Muscle of leg (tissue), 11 donors: ENCODE measurements around the gene CDK5. TPM values are rescaled to one million over a fixed set of nuclear protein-coding genes. Genes with fewer than 3 reads are reported as not detected.

ENCODE experiments used
- DNase-seq: peaks from one replicate; pipeline ENCODE4 v3.0.0; 2013
- H3K27ac ChIP-seq: one replicate; pipeline ENCODE4 v1.5.1; 2013; ENCODE audit warnings: mild to moderate bottlenecking, low read length, control low read depth
- H3K27me3 ChIP-seq: one replicate; pipeline ENCODE4 v1.6.1; 2013; ENCODE audit warnings: low read length; ENCODE audit not compliant: control insufficient read depth, insufficient read depth
- H3K36me3 ChIP-seq: one replicate; pipeline ENCODE4 v1.6.1; 2013; ENCODE audit warnings: low read length; ENCODE audit not compliant: control insufficient read depth, insufficient read depth
- H3K4me1 ChIP-seq: one replicate; pipeline ENCODE4 v1.6.1; 2013; ENCODE audit warnings: low read length; ENCODE audit not compliant: control insufficient read depth, insufficient read depth
- H3K4me3 ChIP-seq: one replicate; pipeline ENCODE4 v1.5.1; 2013; ENCODE audit warnings: low read length, control low read depth
- H3K9me3 ChIP-seq: replicated peaks from 2 replicates; pipeline ENCODE4 v1.6.1; 2013; ENCODE audit warnings: low read depth, low read length; ENCODE audit not compliant: control insufficient read depth
- WGBS: methylation state at CpG from one replicate; pipeline ENCODE4 v1.1.5; 2013; ENCODE audit warnings: missing lambda C conversion rate; ENCODE audit not compliant: insufficient coverage; 5-methylcytosine and 5-hydroxymethylcytosine counted together
- polyA plus RNA-seq, 8 donors: library from polyadenylated mRNA; unstranded; fragments of 120-200 nt; gene quantifications; one replicate each; pipeline versions ENCODE4 v1.2.1 to v1.2.3, GENCODE V29; 2013; ENCODE audit warnings: inconsistent platforms in 1 of 8, low replicate concordance in 1 of 8; ENCODE audit not compliant: insufficient read length in 8 of 8, insufficient read depth in 1 of 8
- total RNA-seq: library from RNA; stranded (reverse); fragments of 120-200 nt; gene quantifications from one replicate; pipeline ENCODE4 v1.2.4, GENCODE V29; 2013

CDK5 gene
- total and polyA plus RNA-seq, 9 donors: 8.2 to 12.2 (median 10.2) TPM

GRCh38 chr7:151062399-151063211, 4.9 kb upstream of the CDK5 start:
- no peaks in the 10 kb centered on the region for H3K27me3 ChIP-seq
- H3K4me3 ChIP-seq: no peak overlapping the region
- peaks cover 44% of the 10 kb centered on the region for H3K4me1 ChIP-seq
- no peak for DNase-seq
- peak overlapping the region; percentile 45 for H3K27ac ChIP-seq
- H3K9me3 ChIP-seq: no peaks in the 10 kb centered on the region
- peaks cover 43% of the 10 kb centered on the region for H3K36me3 ChIP-seq
- WGBS: 22% methylated on average over 18 of the region's 43 CpGs

GRCh38 chr7:151062111-151062398, 4.4 kb upstream of the CDK5 start:
- H3K4me1 ChIP-seq: peaks cover 49% of the 10 kb centered on the region
- H3K9me3 ChIP-seq: no peaks in the 10 kb centered on the region
- no peaks in the 10 kb centered on the region for H3K27me3 ChIP-seq
- peaks cover 39% of the 10 kb centered on the region for H3K36me3 ChIP-seq
- no peak overlapping the region for H3K27ac ChIP-seq
- WGBS: 67% methylated on average over 7 of the region's 11 CpGs
- no peak overlapping the region for H3K4me3 ChIP-seq
- no peak for DNase-seq

- H3K4me3 ChIP-seq: no peak overlapping the region
- H3K4me1 ChIP-seq: peaks cover 55% of the 10 kb centered on the region
- H3K36me3 ChIP-seq: peaks cover 34% of the 10 kb centered on the region
- no peaks in the 10 kb centered on the region for H3K27me3 ChIP-seq
- H3K27ac ChIP-seq: no peak overlapping the region
- DNase-seq: no peak
- 40% methylated on average over 26 of the region's 33 CpGs for WGBS
- no peaks in the 10 kb centered on the region for H3K9me3 ChIP-seq
These were observed 3.8 kb upstream of the CDK5 start for GRCh38 chr7:151061213-151062110.

GRCh38 chr7:151060416-151061212, 2.9 kb upstream of the CDK5 start:
- H3K36me3 ChIP-seq: peaks cover 28% of the 10 kb centered on the region
- H3K4me1 ChIP-seq: peaks cover 57% of the 10 kb centered on the region
- 41% methylated on average over 5 of the region's 21 CpGs for WGBS
- H3K4me3 ChIP-seq: peak overlapping the region; percentile 84
- H3K27me3 ChIP-seq: no peaks in the 10 kb centered on the region
- peak overlapping the region; percentile 75 for H3K27ac ChIP-seq
- no peaks in the 10 kb centered on the region for H3K9me3 ChIP-seq
- DNase-seq: no peak

- no peaks in the 10 kb centered on the region for H3K27me3 ChIP-seq
- peaks cover 22% of the 10 kb centered on the region for H3K36me3 ChIP-seq
- 1% methylated on average over 10 of the region's 17 CpGs for WGBS
- peak overlapping the region; percentile 75 for H3K27ac ChIP-seq
- peak overlapping the region; percentile 84 for H3K4me3 ChIP-seq
- no peaks in the 10 kb centered on the region for H3K9me3 ChIP-seq
- DNase-seq: no peak
- peaks cover 57% of the 10 kb centered on the region for H3K4me1 ChIP-seq
These were observed 2.4 kb upstream of the CDK5 start for GRCh38 chr7:151060113-151060415.

- DNase-seq: peak; percentile 94
- H3K4me1 ChIP-seq: peaks cover 57% of the 10 kb centered on the region
- H3K27me3 ChIP-seq: no peaks in the 10 kb centered on the region
- H3K27ac ChIP-seq: peak within 1 kb of the TSS; percentile 100
- WGBS: under 1% methylated on average over 65 of the region's 75 CpGs
- H3K36me3 ChIP-seq: peaks cover 17% of the 10 kb centered on the region
- H3K9me3 ChIP-seq: no peaks in the 10 kb centered on the region
- peak within 1 kb of the TSS; percentile 84 for H3K4me3 ChIP-seq
These were observed 1.8 kb upstream of the CDK5 start, which contains the start of gene SLC4A2 for GRCh38 chr7:151059367-151060112. SLC4A2 (plus strand) TSS chr7:151059589; CDS start chr7:151061988, 2,399 bp downstream.

GRCh38 chr7:151058781-151059366, 1.2 kb upstream of the CDK5 start:
- 7% methylated on average over 7 of the region's 18 CpGs for WGBS
- Histone ChIP-seq H3K27ac (peak overlapping the region; percentile 100), H3K4me1 (peaks cover 57% of the 10 kb centered on the region), H3K4me3 (peak overlapping the region; percentile 79), H3K9me3 (no peaks in the 10 kb centered on the region), H3K36me3 (peaks cover 17% of the 10 kb centered on the region), H3K27me3 (no peaks in the 10 kb centered on the region)
- DNase-seq: peak; percentile 52

GRCh38 chr7:151057989-151058780, 488 bp upstream of the CDK5 start:
- H3K27ac ChIP-seq: peak overlapping the region; percentile 100
- peaks cover 23% of the 10 kb centered on the region for H3K36me3 ChIP-seq
- under 1% methylated on average over 40 of the region's 46 CpGs for WGBS
- H3K4me1 ChIP-seq: peaks cover 54% of the 10 kb centered on the region
- no peaks in the 10 kb centered on the region for H3K27me3 ChIP-seq
- DNase-seq: peak; percentile 100
- no peaks in the 10 kb centered on the region for H3K9me3 ChIP-seq
- peak overlapping the region; percentile 79 for H3K4me3 ChIP-seq
